PFSK-1 (cell line): ENCODE results near the gene CAMK4.

ENCODE experiments used
- FOXP2 ChIP-seq: optimal IDR thresholded peaks from 2 replicates; pipeline ENCODE3; 2011; ENCODE audit warnings: borderline replicate concordance, control low read depth, inconsistent platforms; ENCODE audit not compliant: insufficient read depth; ENCODE audit errors: extremely low read length, extremely low read depth
- POLR2AphosphoS5 ChIP-seq: IDR thresholded peaks from 2 replicates; pipeline ENCODE4 v1.6.1; 2012; ENCODE audit warnings: low read depth, mild to moderate bottlenecking, control low read depth, low read length, moderate library complexity
- SIN3A ChIP-seq: IDR thresholded peaks from 2 replicates; pipeline ENCODE4 v1.6.1; 2012; ENCODE audit warnings: mild to moderate bottlenecking, low read length, moderate library complexity, borderline replicate concordance; ENCODE audit not compliant: insufficient read depth
- TAF1 ChIP-seq: IDR thresholded peaks from 2 replicates; pipeline ENCODE4 v1.6.1; 2012; ENCODE audit warnings: low read length, control low read depth, borderline replicate concordance; ENCODE audit not compliant: insufficient read depth
- TF ChIP-seq, protein P1 (sequence below), 2 experiments: IDR thresholded peaks; 2 replicates each; pipeline versions ENCODE4 v1.6.1 to v1.8.0; 2011 to 2012; ENCODE audit warnings: low read depth in 2 of 2, low read length in 2 of 2, control low read depth in 1 of 2, inconsistent platforms in 1 of 2, mild to moderate bottlenecking in 1 of 2, moderate library complexity in 1 of 2; ENCODE audit not compliant: insufficient read depth in 1 of 2

CAMK4 gene

GRCh38 chr5:111480346-111480745 is 256.2 kb downstream of the CAMK4 start:
- TF ChIP-seq POLR2AphosphoS5: no peak
- no peak for TF ChIP-seq FOXP2
- TF ChIP-seq, protein P1, sequence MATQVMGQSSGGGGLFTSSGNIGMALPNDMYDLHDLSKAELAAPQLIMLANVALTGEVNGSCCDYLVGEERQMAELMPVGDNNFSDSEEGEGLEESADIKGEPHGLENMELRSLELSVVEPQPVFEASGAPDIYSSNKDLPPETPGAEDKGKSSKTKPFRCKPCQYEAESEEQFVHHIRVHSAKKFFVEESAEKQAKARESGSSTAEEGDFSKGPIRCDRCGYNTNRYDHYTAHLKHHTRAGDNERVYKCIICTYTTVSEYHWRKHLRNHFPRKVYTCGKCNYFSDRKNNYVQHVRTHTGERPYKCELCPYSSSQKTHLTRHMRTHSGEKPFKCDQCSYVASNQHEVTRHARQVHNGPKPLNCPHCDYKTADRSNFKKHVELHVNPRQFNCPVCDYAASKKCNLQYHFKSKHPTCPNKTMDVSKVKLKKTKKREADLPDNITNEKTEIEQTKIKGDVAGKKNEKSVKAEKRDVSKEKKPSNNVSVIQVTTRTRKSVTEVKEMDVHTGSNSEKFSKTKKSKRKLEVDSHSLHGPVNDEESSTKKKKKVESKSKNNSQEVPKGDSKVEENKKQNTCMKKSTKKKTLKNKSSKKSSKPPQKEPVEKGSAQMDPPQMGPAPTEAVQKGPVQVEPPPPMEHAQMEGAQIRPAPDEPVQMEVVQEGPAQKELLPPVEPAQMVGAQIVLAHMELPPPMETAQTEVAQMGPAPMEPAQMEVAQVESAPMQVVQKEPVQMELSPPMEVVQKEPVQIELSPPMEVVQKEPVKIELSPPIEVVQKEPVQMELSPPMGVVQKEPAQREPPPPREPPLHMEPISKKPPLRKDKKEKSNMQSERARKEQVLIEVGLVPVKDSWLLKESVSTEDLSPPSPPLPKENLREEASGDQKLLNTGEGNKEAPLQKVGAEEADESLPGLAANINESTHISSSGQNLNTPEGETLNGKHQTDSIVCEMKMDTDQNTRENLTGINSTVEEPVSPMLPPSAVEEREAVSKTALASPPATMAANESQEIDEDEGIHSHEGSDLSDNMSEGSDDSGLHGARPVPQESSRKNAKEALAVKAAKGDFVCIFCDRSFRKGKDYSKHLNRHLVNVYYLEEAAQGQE (IDR thresholded peaks at IDR 0.05; ENCODE audit: insufficient read depth in 1 of 2, low read depth in 2 of 2, low read length in 2 of 2): no peak
- TF ChIP-seq TAF1: no peak
- no peak for TF ChIP-seq SIN3A

DNA sequence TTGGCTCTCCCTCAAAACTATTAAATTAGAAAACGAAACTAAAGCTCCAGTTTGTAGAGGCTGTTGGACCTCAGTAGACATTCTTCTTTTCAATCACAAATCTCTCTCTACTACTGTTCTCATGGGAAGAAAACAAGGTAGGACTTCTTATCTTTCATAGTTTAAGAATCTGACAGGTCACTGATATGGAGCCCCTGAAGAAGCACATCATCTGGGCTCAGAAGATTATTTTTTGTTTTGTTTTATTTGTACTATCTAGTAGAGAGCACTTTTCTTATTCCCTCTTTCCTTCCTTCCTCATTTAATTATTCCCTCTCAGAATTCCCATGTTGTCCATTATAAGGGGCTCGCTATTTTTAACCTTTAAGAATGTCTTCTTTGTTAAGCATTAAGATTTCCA is 261.9 kb downstream of the CAMK4 start:
- TF ChIP-seq, protein P1 (IDR thresholded peaks at IDR 0.05; ENCODE audit: insufficient read depth in 1 of 2, low read depth in 2 of 2, low read length in 2 of 2): no peak
- TF ChIP-seq FOXP2 (no peak), POLR2AphosphoS5 (no peak), SIN3A (no peak), TAF1 (no peak)

DNA sequence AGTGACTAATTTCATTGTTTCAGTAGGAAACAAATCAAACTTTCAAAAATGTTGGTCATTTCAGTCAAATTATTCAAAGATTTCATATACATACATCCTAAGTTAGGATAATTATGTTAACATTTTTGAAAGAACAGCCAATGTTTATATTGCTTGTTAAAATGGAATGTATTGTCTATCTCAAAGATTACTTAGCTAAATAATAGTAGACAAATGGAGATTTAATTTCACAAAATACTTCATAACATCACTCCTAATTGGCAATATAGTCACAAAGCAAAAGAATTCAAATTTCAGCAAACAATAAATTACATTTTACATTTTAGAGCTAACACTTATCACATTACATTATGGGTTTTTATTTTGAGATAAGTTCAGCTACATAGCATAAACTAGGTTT is 262.7 kb downstream of the CAMK4 start:
- no peak for TF ChIP-seq POLR2AphosphoS5
- TF ChIP-seq, protein P1 (IDR thresholded peaks at IDR 0.05; ENCODE audit: insufficient read depth in 1 of 2, low read depth in 2 of 2, low read length in 2 of 2): no peak

DNA sequence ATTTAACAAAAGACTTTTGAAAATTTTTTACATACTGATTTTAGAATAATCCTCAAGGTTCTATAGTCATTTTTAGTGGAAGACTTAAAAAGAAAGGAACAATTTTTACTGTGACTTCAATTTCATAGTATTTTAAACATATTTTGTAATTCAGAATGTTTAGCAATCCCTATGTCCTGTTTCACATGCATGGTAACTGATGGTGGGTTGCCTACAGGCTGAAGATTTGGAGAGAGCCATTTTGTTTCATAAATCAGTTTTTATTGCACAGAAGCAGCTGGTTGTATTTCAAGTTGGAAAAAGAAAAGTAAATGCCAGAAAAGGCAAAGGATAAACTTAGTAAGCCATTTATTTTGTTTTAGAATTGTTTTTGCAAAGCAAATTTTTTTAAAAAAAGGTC is 264.2 kb downstream of the CAMK4 start:
- no peak for TF ChIP-seq FOXP2
- no peak for TF ChIP-seq POLR2AphosphoS5
- no peak for TF ChIP-seq TAF1
- TF ChIP-seq SIN3A: no peak
- TF ChIP-seq, protein P1 (IDR thresholded peaks at IDR 0.05; ENCODE audit: insufficient read depth in 1 of 2, low read depth in 2 of 2, low read length in 2 of 2): no peak

- TF ChIP-seq, protein P1 (IDR thresholded peaks at IDR 0.05; ENCODE audit: insufficient read depth in 1 of 2, low read depth in 2 of 2, low read length in 2 of 2): no peak
- TF ChIP-seq POLR2AphosphoS5: no peak
- no peak for TF ChIP-seq FOXP2
- no peak for TF ChIP-seq TAF1
These were observed 268.8 kb downstream of the CAMK4 start for GRCh38 chr5:111493031-111493430.
